ENCODE results near the gene KCNJ10.

Gene KCNJ10

DNA sequence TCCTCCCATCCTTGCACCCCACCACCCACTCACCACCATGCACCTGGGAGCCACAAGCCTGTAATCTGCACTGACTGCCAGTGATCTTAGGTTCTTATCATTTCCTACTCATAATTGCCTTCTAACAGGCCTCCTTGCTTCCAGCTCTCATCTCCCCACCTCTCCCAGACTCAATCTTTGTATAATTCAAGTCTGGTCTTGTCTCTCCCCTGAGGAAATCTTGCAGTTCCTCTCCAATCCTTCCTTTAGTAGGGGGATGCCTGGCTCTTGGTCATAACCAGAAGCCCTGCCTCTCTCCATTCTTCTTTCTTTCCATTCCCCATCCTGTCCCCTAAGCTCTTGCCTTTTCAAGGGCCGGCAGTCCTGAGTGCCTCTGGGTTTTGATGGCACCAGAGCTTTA, 66.0 kb downstream of the KCNJ10 start:
- no peak overlapping the region for H3K4me2 ChIP-seq (ENCODE audit: low read depth, low read length, poor library complexity, severe bottlenecking)
- H3K4me3 ChIP-seq (ENCODE audit: insufficient read depth, low read length, poor library complexity, severe bottlenecking): no peak overlapping the region
- H3K9me3 ChIP-seq (ENCODE audit: insufficient read depth, low read length): no peaks in the 10 kb centered on the region
- no peaks in the 10 kb centered on the region for H3K9me2 ChIP-seq (replicated peaks; ENCODE audit: insufficient read depth, low read length)
- H3K27me3 ChIP-seq (ENCODE audit: low read length): no peaks in the 10 kb centered on the region
- no peak overlapping the region for H2AFZ ChIP-seq (ENCODE audit: low read depth, low read length, severe bottlenecking)
- H3K27ac ChIP-seq (ENCODE audit: low read depth, low read length): no peak overlapping the region
- TF ChIP-seq, protein P1, sequence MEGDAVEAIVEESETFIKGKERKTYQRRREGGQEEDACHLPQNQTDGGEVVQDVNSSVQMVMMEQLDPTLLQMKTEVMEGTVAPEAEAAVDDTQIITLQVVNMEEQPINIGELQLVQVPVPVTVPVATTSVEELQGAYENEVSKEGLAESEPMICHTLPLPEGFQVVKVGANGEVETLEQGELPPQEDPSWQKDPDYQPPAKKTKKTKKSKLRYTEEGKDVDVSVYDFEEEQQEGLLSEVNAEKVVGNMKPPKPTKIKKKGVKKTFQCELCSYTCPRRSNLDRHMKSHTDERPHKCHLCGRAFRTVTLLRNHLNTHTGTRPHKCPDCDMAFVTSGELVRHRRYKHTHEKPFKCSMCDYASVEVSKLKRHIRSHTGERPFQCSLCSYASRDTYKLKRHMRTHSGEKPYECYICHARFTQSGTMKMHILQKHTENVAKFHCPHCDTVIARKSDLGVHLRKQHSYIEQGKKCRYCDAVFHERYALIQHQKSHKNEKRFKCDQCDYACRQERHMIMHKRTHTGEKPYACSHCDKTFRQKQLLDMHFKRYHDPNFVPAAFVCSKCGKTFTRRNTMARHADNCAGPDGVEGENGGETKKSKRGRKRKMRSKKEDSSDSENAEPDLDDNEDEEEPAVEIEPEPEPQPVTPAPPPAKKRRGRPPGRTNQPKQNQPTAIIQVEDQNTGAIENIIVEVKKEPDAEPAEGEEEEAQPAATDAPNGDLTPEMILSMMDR (IDR thresholded peaks at IDR 0.05; ENCODE audit: insufficient read depth, low read length, poor library complexity, severe bottlenecking): no peak
- no peak for TF ChIP-seq EZH2phosphoT487 (conservative IDR thresholded peaks at IDR 0.05; ENCODE audit: low read length)
- no peak overlapping the region for H3K9ac ChIP-seq (ENCODE audit: low read length)
- no peaks in the 10 kb centered on the region for H3K36me3 ChIP-seq (ENCODE audit: low read length)
- H3F3A ChIP-seq (ENCODE audit: insufficient read depth): no peaks in the 10 kb centered on the region
- no peaks in the 10 kb centered on the region for H4K20me1 ChIP-seq (ENCODE audit: low read depth, low read length)
- H3K79me2 ChIP-seq (ENCODE audit: insufficient read depth, low read length): no peaks in the 10 kb centered on the region

GRCh38 chr1:160001440-160001839, 68.5 kb downstream of the KCNJ10 start:
- Histone ChIP-seq H3K9ac (ENCODE audit: low read length) (no peak overlapping the region), H3K27me3 (ENCODE audit: low read length) (no peaks in the 10 kb centered on the region), H4K20me1 (ENCODE audit: low read depth, low read length) (no peaks in the 10 kb centered on the region), H2AFZ (ENCODE audit: low read depth, low read length, severe bottlenecking) (no peak overlapping the region), H3K9me2 (replicated peaks; ENCODE audit: insufficient read depth, low read length) (no peaks in the 10 kb centered on the region), H3K36me3 (ENCODE audit: low read length) (no peaks in the 10 kb centered on the region), H3K4me3 (ENCODE audit: insufficient read depth, low read length, poor library complexity, severe bottlenecking) (no peak overlapping the region), H3K79me2 (ENCODE audit: insufficient read depth, low read length) (no peaks in the 10 kb centered on the region), H3K9me3 (ENCODE audit: insufficient read depth, low read length) (no peaks in the 10 kb centered on the region), H3F3A (ENCODE audit: insufficient read depth) (no peaks in the 10 kb centered on the region), H3K4me2 (ENCODE audit: low read depth, low read length, poor library complexity, severe bottlenecking) (no peak overlapping the region), H3K27ac (ENCODE audit: low read depth, low read length) (no peak overlapping the region)
- no peak for TF ChIP-seq EZH2phosphoT487 (conservative IDR thresholded peaks at IDR 0.05; ENCODE audit: low read length)
- TF ChIP-seq, protein P1 (IDR thresholded peaks at IDR 0.05; ENCODE audit: insufficient read depth, low read length, poor library complexity, severe bottlenecking): no peak

- TF ChIP-seq EZH2phosphoT487 (conservative IDR thresholded peaks at IDR 0.05; ENCODE audit: low read length): no peak
- TF ChIP-seq, protein P1 (IDR thresholded peaks at IDR 0.05; ENCODE audit: insufficient read depth, low read length, poor library complexity, severe bottlenecking): no peak
- no peaks in the 10 kb centered on the region for H3K27me3 ChIP-seq (ENCODE audit: low read length)
- no peaks in the 10 kb centered on the region for H3K36me3 ChIP-seq (ENCODE audit: low read length)
- H3K4me2 ChIP-seq (ENCODE audit: low read depth, low read length, poor library complexity, severe bottlenecking): no peak overlapping the region
- H2AFZ ChIP-seq (ENCODE audit: low read depth, low read length, severe bottlenecking): no peak overlapping the region
- no peak overlapping the region for H3K4me3 ChIP-seq (ENCODE audit: insufficient read depth, low read length, poor library complexity, severe bottlenecking)
- no peaks in the 10 kb centered on the region for H3K9me2 ChIP-seq (replicated peaks; ENCODE audit: insufficient read depth, low read length)
- H3K27ac ChIP-seq (ENCODE audit: low read depth, low read length): no peak overlapping the region
- no peaks in the 10 kb centered on the region for H3K9me3 ChIP-seq (ENCODE audit: insufficient read depth, low read length)
- no peaks in the 10 kb centered on the region for H3F3A ChIP-seq (ENCODE audit: insufficient read depth)
- no peaks in the 10 kb centered on the region for H4K20me1 ChIP-seq (ENCODE audit: low read depth, low read length)
- H3K79me2 ChIP-seq (ENCODE audit: insufficient read depth, low read length): no peaks in the 10 kb centered on the region
- H3K9ac ChIP-seq (ENCODE audit: low read length): no peak overlapping the region
Observed at GRCh38 chr1:159999204-159999603, 70.8 kb downstream of the KCNJ10 start.
